Muscle layer of duodenum (tissue), 2 donors: Measurements from ENCODE around the gene SHISA9.

ENCODE experiments used
- H3K27ac ChIP-seq: one replicate; pipeline ENCODE4 v1.7.0; 2013; ENCODE audit warnings: mild to moderate bottlenecking, low read length
- H3K27me3 ChIP-seq: one replicate; pipeline ENCODE4 v1.7.0; 2013; ENCODE audit warnings: low read depth, mild to moderate bottlenecking, control low read depth, low read length
- H3K36me3 ChIP-seq, 2 donors: one replicate each; pipeline ENCODE4 v1.7.0; 2013; ENCODE audit warnings: low read length in 2 of 2, control low read depth in 1 of 2, mild to moderate bottlenecking in 1 of 2; ENCODE audit not compliant: insufficient read depth in 2 of 2, control insufficient read depth in 1 of 2
- H3K4me1 ChIP-seq, 2 donors: one replicate each; pipeline ENCODE4 v1.7.0; 2013; ENCODE audit warnings: low read length in 2 of 2, mild to moderate bottlenecking in 2 of 2, control low read depth in 1 of 2, moderate library complexity in 1 of 2; ENCODE audit not compliant: insufficient read depth in 2 of 2, control insufficient read depth in 1 of 2
- H3K4me3 ChIP-seq, 2 donors: one replicate each; pipeline ENCODE4 v1.7.0; 2013; ENCODE audit warnings: low read length in 2 of 2, low read depth in 1 of 2, mild to moderate bottlenecking in 1 of 2
- H3K9me3 ChIP-seq, 2 donors: one replicate each; pipeline ENCODE4 v1.7.0; 2013; ENCODE audit warnings: low read length in 2 of 2, control low read depth in 1 of 2, mild to moderate bottlenecking in 1 of 2; ENCODE audit not compliant: control insufficient read depth in 1 of 2
- donor health status: healthy.

The SHISA9 gene

GRCh38 chr16:13052431-13052830, 151.0 kb downstream of the SHISA9 start:
- H3K27ac ChIP-seq, result no peak overlapping the region
- H3K27me3 ChIP-seq, result no peaks in the 10 kb centered on the region
- H3K9me3 ChIP-seq, result peaks cover 0 to 8% of the 10 kb centered on the region in 2 donors
- no peaks in the 10 kb centered on the region for H3K4me1 ChIP-seq
- no peak overlapping the region for H3K4me3 ChIP-seq
- no peaks in the 10 kb centered on the region for H3K36me3 ChIP-seq

DNA sequence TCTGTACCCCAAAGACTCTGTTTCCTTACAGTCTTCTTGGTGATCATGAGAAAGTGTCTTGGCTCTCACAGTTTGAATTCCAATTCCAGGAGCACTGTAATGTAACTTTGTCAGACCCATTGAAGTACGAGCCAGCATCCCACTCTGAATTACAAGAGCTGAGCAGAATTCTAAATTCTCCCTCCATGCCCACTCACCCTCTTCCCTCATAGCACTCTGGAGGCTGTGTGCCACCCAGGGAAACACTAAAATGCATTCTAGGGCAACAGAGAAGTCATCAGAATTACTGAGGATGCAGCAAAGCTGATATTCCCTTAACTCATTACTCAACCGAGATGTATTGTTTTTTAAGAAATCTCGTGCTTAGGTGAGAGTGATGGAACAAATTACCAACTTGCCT, 154.1 kb downstream of the SHISA9 start:
- Histone ChIP-seq H3K27me3 (no peaks in the 10 kb centered on the region), H3K9me3 (no peaks in the 10 kb centered on the region), H3K36me3 (no peaks in the 10 kb centered on the region), H3K4me3 (no peak overlapping the region), H3K4me1 (no peaks in the 10 kb centered on the region), H3K27ac (no peak overlapping the region)

GRCh38 chr16:13056607-13057006, 155.2 kb downstream of the SHISA9 start:
- H3K27me3 ChIP-seq, result no peaks in the 10 kb centered on the region
- H3K9me3 ChIP-seq, result no peaks in the 10 kb centered on the region
- no peaks in the 10 kb centered on the region for H3K36me3 ChIP-seq
- no peak overlapping the region for H3K4me3 ChIP-seq
- H3K4me1 ChIP-seq, result no peaks in the 10 kb centered on the region
- no peak overlapping the region for H3K27ac ChIP-seq

- no peaks in the 10 kb centered on the region for H3K9me3 ChIP-seq
- H3K27me3 ChIP-seq, result no peaks in the 10 kb centered on the region
- no peak overlapping the region for H3K27ac ChIP-seq
- no peak overlapping the region for H3K4me3 ChIP-seq
- no peaks in the 10 kb centered on the region for H3K36me3 ChIP-seq
- H3K4me1 ChIP-seq, result no peaks in the 10 kb centered on the region
Observed at GRCh38 chr16:13060932-13061331, 159.5 kb downstream of the SHISA9 start.

DNA sequence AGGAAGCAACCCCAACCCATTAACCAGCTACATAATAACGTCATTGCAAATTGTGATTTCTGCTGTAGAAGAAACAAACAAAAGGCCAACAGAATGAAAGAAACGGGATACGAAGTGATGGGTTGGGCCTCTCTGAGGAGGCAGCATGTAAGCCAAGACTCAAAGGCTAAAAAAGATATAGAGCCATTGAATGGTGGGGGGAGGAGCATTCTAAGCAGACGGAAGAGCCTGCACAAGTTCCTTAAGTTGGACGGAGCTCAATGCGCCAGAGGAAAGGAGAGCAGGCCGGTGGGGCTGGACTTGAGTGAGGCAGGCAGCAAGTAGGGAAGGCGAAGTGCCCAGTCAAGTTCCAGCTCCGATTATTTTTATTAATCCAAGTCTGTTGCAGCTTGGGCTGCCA, 160.3 kb downstream of the SHISA9 start:
- Histone ChIP-seq H3K4me1 (no peaks in the 10 kb centered on the region), H3K36me3 (no peaks in the 10 kb centered on the region), H3K4me3 (no peak overlapping the region), H3K27me3 (no peaks in the 10 kb centered on the region), H3K27ac (no peak overlapping the region), H3K9me3 (no peaks in the 10 kb centered on the region)

DNA sequence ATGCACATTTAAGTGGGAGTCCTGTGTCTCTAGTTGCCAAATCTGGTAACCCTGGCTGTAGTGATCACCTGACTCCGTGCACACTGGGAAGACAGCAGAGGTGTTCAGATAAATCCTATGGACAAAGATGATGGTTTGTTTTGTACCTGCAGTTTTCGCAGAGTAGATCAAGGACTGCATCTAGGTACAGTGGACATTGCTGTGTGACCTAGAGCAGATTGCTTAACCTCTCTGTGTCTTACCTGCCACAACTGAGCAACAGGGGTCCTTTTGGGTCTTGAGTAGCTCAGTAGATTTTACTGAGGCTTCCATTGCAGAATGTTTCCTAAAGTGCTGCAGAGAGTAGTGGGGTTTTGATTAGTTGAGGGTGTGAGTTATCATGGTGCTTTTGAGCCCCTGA, 160.8 kb downstream of the SHISA9 start:
- Histone ChIP-seq H3K4me1 (no peaks in the 10 kb centered on the region), H3K27me3 (no peaks in the 10 kb centered on the region), H3K4me3 (no peak overlapping the region), H3K27ac (no peak overlapping the region), H3K9me3 (no peaks in the 10 kb centered on the region), H3K36me3 (no peaks in the 10 kb centered on the region)

- Histone ChIP-seq H3K27me3 (no peaks in the 10 kb centered on the region), H3K4me1 (no peaks in the 10 kb centered on the region), H3K36me3 (no peaks in the 10 kb centered on the region), H3K9me3 (no peaks in the 10 kb centered on the region), H3K4me3 (no peak overlapping the region), H3K27ac (no peak overlapping the region)
Observed at GRCh38 chr16:13063457-13063856, 162.1 kb downstream of the SHISA9 start.

GRCh38 chr16:13064821-13065220, 163.4 kb downstream of the SHISA9 start:
- Histone ChIP-seq H3K27me3 (no peaks in the 10 kb centered on the region), H3K9me3 (no peaks in the 10 kb centered on the region), H3K4me3 (no peak overlapping the region), H3K36me3 (no peaks in the 10 kb centered on the region), H3K4me1 (no peaks in the 10 kb centered on the region), H3K27ac (no peak overlapping the region)

GRCh38 chr16:13067648-13068047, 166.2 kb downstream of the SHISA9 start:
- H3K27me3 ChIP-seq, result no peaks in the 10 kb centered on the region
- H3K4me3 ChIP-seq, result no peak overlapping the region
- H3K36me3 ChIP-seq, result no peaks in the 10 kb centered on the region
- H3K4me1 ChIP-seq, result no peaks in the 10 kb centered on the region
- H3K27ac ChIP-seq, result no peak overlapping the region
- no peaks in the 10 kb centered on the region for H3K9me3 ChIP-seq

DNA sequence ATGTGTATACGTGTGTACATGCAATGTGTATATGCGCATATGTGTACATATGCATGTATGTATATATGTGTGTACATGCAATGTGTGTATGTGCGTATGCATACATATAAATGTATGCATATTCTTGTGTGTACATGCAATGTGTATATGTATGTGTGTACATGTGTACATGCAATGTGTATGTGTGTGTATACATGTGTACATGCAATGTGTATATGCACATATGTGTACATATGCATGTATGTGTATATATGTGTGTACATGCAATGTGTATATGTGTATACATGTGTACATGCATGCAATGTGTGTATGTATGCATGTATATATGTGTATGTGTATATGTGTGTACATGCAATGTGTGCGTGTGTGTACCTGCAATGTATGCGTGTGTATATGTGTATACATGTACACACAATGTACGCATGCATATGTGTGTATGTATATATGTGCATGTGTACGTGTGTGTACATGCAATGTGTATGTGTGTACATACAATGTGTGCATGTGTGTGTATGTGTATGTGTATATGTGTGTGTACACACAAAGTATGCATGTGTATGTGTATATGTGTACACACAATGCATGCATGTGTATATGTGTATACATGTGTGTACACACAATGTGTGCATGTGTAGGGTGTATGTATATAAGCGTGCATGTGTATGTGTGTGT, 167.7 kb downstream of the SHISA9 start:
- no peaks in the 10 kb centered on the region for H3K27me3 ChIP-seq
- H3K9me3 ChIP-seq, result no peaks in the 10 kb centered on the region

DNA sequence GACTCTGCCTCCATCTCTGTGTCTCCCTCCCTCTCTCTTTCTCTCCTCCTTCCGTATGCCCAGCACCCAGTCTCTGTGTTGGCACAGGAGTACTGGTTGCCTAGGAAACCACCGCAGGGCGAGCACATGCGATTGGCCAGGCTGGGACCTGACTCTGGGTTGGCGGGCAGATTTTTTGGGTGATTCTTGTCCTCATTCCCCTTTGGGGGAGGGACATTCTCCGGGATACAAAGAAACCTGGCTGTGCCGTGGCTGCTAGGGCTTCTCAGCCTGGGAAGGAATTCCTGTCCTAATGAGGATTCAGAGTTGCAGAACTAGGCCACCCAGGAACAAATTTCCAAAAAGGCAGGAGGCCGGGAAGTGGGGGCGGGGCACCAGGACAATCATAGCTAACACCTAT, 168.9 kb downstream of the SHISA9 start:
- H3K36me3 ChIP-seq, result no peaks in the 10 kb centered on the region
- H3K4me1 ChIP-seq, result no peaks in the 10 kb centered on the region
- H3K27me3 ChIP-seq, result no peaks in the 10 kb centered on the region
- H3K4me3 ChIP-seq, result no peak overlapping the region
- no peak overlapping the region for H3K27ac ChIP-seq
- no peaks in the 10 kb centered on the region for H3K9me3 ChIP-seq

More for the DNA sequence above, 167.7 kb downstream of the SHISA9 start:
- no peak overlapping the region for H3K27ac ChIP-seq
- H3K36me3 ChIP-seq, result no peaks in the 10 kb centered on the region
- no peak overlapping the region for H3K4me3 ChIP-seq
- H3K4me1 ChIP-seq, result no peaks in the 10 kb centered on the region

DNA sequence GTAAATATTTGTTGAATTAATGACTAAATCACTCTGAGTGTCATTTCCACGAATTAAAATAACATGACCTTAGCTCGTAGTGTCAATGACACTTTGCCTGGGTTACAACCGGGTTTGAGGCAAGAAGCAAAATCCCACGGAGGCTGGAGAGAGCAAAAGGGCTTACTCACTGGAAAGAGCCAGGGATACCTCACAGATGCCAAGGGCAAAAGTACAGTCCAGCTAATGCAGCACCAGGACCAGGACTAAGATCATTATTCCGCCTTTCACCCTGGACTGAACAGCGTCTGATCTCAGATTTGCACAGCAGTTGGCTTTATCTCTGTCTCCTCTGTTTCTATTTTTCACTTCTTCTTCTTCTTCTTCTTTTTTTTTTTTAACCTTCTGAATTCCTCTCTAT, 175.5 kb downstream of the SHISA9 start:
- Histone ChIP-seq H3K4me1 (no peaks in the 10 kb centered on the region), H3K9me3 (no peaks in the 10 kb centered on the region), H3K4me3 (no peak overlapping the region), H3K27me3 (no peaks in the 10 kb centered on the region), H3K27ac (no peak overlapping the region), H3K36me3 (no peaks in the 10 kb centered on the region)
